PC-3 (cell line): ENCODE measurements around the gene MAP3K5.

Experiments used
- CTCF ChIP-seq: fragments of 300-600 bp; sonication (generic); conservative IDR thresholded peaks from 2 replicates; pipeline ENCODE4 v1.5.1; 2017; ENCODE audit warnings: antibody characterized with exemption, low read depth, mild to moderate bottlenecking, low read length
- EZH2 ChIP-seq: fragments of 300-600 bp; sonication (generic); IDR thresholded peaks from one replicate; pipeline ENCODE4 v1.6.1; 2017; ENCODE audit warnings: antibody characterized with exemption, mild to moderate bottlenecking, low read length; ENCODE audit not compliant: unreplicated experiment
- EZH2phosphoT487 ChIP-seq: fragments of 300-600 bp; sonication (generic); IDR thresholded peaks from 2 replicates; pipeline ENCODE4 v1.6.1; 2018; ENCODE audit warnings: mild to moderate bottlenecking, antibody characterized with exemption, low read length, borderline replicate concordance

- TF ChIP-seq CTCF (no peak), EZH2 (no peak), EZH2phosphoT487 (no peak)
Measured at GRCh38 chr6:136716917-136717715, 75.2 kb downstream of the MAP3K5 start.
